K562 (cell line): ENCODE results near the gene SYTL2. TPM values are rescaled to one million over a fixed set of nuclear protein-coding genes. Genes with fewer than 3 reads are reported as not detected.

ENCODE experiments used
- ATAC-seq: fragments of 200-7000 bp; cut with Tn5 transposase; 3 replicates; pipeline ENCODE4 v1.9.1; 2020; ENCODE audit warnings: moderate library complexity
- BruUV-seq: library from RNA; stranded (reverse); fragments of 400-500 nt; replicated peaks from 2 replicates; lab custom pipeline; 2021; lab: Mats Ljungman, UMichigan
- CTCF ChIA-PET: fragments of 300-600 bp; formaldehyde crosslinking; extraction: SDS; loops from one replicate; lab custom pipeline; 2021; ENCODE audit warnings: low intra/inter-chr PET ratio; lab: Yijun Ruan, JAX
- POLR2A ChIA-PET: fragments of 300-600, 350-650 bp; sonication (Branson Sonifier 250); formaldehyde crosslinking; extraction: SDS; loops from one replicate; lab custom pipeline; 2021; ENCODE audit warnings: antibody characterized with exemption, inconsistent platforms; lab: Yijun Ruan, JAX
- DNase-seq, 4 experiments: peaks; one replicate each; pipeline versions ENCODE4 v3.0.0 to v3.0.0-alpha.2; 2011 to 2018; ENCODE audit warnings: low spot score in 3 of 4, mixed read lengths in 3 of 4; ENCODE audit errors: extremely low read depth in 1 of 4
- FAIRE-seq: peaks from 2 replicates; lab custom pipeline; 2011; peaks lifted over from hg19 to GRCh38; lab: Jason Lieb, UNC
- H2AFZ ChIP-seq: 2 replicates; pipeline ENCODE4 v1.6.0; 2011; ENCODE audit warnings: low read depth, low read length, control low read depth, inconsistent platforms
- H3K27ac ChIP-seq: fragments of 200-600 bp; 3 replicates; pipeline ENCODE4 v1.8.0; 2011; ENCODE audit warnings: low read depth, mild to moderate bottlenecking, control low read depth, inconsistent platforms, low read length, moderate library complexity, mixed read lengths; ENCODE audit errors: extremely low read depth
- H3K27me3 ChIP-seq, 2 experiments: fragments of 300-600 bp in 1 of 2; 2 replicates in 1 of 2; 3 replicates in 1 of 2; pipeline versions ENCODE4 v1.6.0 to v1.8.0; 2011; ENCODE audit warnings: inconsistent platforms in 2 of 2, low read length in 2 of 2, mild to moderate bottlenecking in 1 of 2, mixed read lengths in 1 of 2, moderate library complexity in 1 of 2; ENCODE audit not compliant: control insufficient read depth in 2 of 2, insufficient read depth in 2 of 2
- H3K36me3 ChIP-seq: fragments of 300-600 bp; 3 replicates; pipeline ENCODE4 v1.8.0; 2011; ENCODE audit warnings: mild to moderate bottlenecking, low read length, inconsistent platforms; ENCODE audit not compliant: control insufficient read depth, insufficient read depth
- H3K4me1 ChIP-seq, 2 experiments: fragments of 200-600 bp in 1 of 2; replicated peaks in 1 of 2; 2 replicates in 1 of 2; 3 replicates in 1 of 2; pipeline versions ENCODE4 v1.5.1 to v1.8.0; 2011; ENCODE audit warnings: inconsistent platforms in 2 of 2, low read length in 2 of 2, mild to moderate bottlenecking in 1 of 2, mixed read lengths in 1 of 2, moderate library complexity in 1 of 2; ENCODE audit not compliant: control insufficient read depth in 2 of 2, insufficient read depth in 2 of 2
- H3K4me2 ChIP-seq: 2 replicates; pipeline ENCODE4 v1.6.1; 2011; ENCODE audit warnings: low read length, control low read depth, inconsistent platforms, mixed read lengths; ENCODE audit not compliant: insufficient read depth
- H3K4me3 ChIP-seq: fragments of 200-600 bp; sonication (generic), shearing (Covaris generic); 2 replicates; pipeline ENCODE4 v1.5.1; 2016; ENCODE audit warnings: control low read depth, inconsistent platforms
- H3K79me2 ChIP-seq: fragments of 200-600 bp; 3 replicates; pipeline ENCODE4 v1.8.0; 2011; ENCODE audit warnings: low read length, inconsistent platforms; ENCODE audit not compliant: control insufficient read depth, insufficient read depth
- H3K9ac ChIP-seq, 2 experiments: 2 replicates each; pipeline versions ENCODE4 v1.6.0 to v1.6.1; 2011; ENCODE audit warnings: low read depth in 2 of 2, low read length in 2 of 2, control low read depth in 1 of 2, inconsistent platforms in 1 of 2, mild to moderate bottlenecking in 1 of 2, mixed read lengths in 1 of 2; ENCODE audit not compliant: insufficient read depth in 1 of 2
- H3K9me1 ChIP-seq: one replicate; pipeline ENCODE4 v1.6.0; 2011; ENCODE audit warnings: inconsistent platforms, mild to moderate bottlenecking, low read length, moderate library complexity; ENCODE audit not compliant: control insufficient read depth, insufficient read depth
- H3K9me3 ChIP-seq: replicated peaks from 2 replicates; pipeline ENCODE4 v1.5.1; 2011; ENCODE audit warnings: low read depth, low read length, inconsistent platforms; ENCODE audit not compliant: control insufficient read depth, insufficient read depth
- H4K20me1 ChIP-seq: replicated peaks from 2 replicates; pipeline ENCODE4 v1.6.1; 2011; ENCODE audit warnings: low read length, inconsistent platforms, mixed read lengths; ENCODE audit not compliant: control insufficient read depth, insufficient read depth
- CSDE1 ChIP-seq, 2 experiments: fragments of 450-650 bp; IDR thresholded peaks; 2 replicates each; pipeline ENCODE4 v1.6.1; 2016; ENCODE audit warnings: mild to moderate bottlenecking in 1 of 2
- HMG20B ChIP-seq: fragments of 250-450 bp; sonication (Bioruptor Pico); IDR thresholded peaks from 2 replicates; pipeline ENCODE4 v1.5.0; 2021; ENCODE audit warnings: mild to moderate bottlenecking
- PCBP2 ChIP-seq: fragments of 200-400 bp; formaldehyde crosslinking; IDR thresholded peaks from 2 replicates; pipeline ENCODE4 v1.6.1; 2018; ENCODE audit warnings: low read length, low read depth, mild to moderate bottlenecking, moderate library complexity; ENCODE audit not compliant: poor library complexity, severe bottlenecking
- STAT5A ChIP-seq: IDR thresholded peaks from 2 replicates; pipeline ENCODE4 v1.6.1; 2012; ENCODE audit warnings: low read length, inconsistent platforms, borderline replicate concordance
- in situ Hi-C: fragments of 300-500 bp; cut with MboI; formaldehyde crosslinking; loops from 4 replicates; pipeline ENCODE4 v1.15.0; 2018; ENCODE audit warnings: inconsistent platforms, mixed read lengths
- intact Hi-C: fragments of 100-400 bp; cut with micrococcal nuclease; formaldehyde crosslinking; loops from 2 replicates; pipeline ENCODE4 v1.14.2; 2022
- polyA plus RNA-seq, 8 experiments: library from polyadenylated mRNA; depleted of rRNA in 4 of 8; stranded (reverse) in 5 of 8; unstranded in 3 of 8; fragments of >200 nt; fragmentation: Nextera tagmentation in 2 of 8; fragmentation: Illumina TruSeq in 1 of 8; extraction: Ambion mirVana in 2 of 8; extraction: Trizol in 1 of 8; gene quantifications; 2 replicates each; pipeline versions ENCODE4 v1.2.1 to v1.2.3, GENCODE V29; 2011 to 2014; ENCODE audit warnings: inconsistent platforms in 1 of 8, missing spikeins in 1 of 8
- total RNA-seq, 7 experiments: library from RNA; depleted of rRNA in 6 of 7; stranded (reverse); fragments of >200 nt in 6 of 7; fragmentation: Illumina TruSeq in 2 of 7; extraction: Trizol in 2 of 7; gene quantifications; 2 replicates each; pipeline versions ENCODE4 v1.2.1 to v1.2.3, GENCODE V29; 2011 to 2021; ENCODE audit warnings: low replicate concordance in 1 of 7
- TF ChIP-seq, protein P1 (sequence below): fragments of 250-450 bp; sonication (Bioruptor Pico); IDR thresholded peaks from 2 replicates; pipeline ENCODE4 v1.4.0; 2020
- TF ChIP-seq, protein P2 (sequence below), 2 experiments: fragments of 450-650 bp in 1 of 2; sonication (generic) in 1 of 2; formaldehyde crosslinking in 1 of 2; IDR thresholded peaks in 1 of 2; conservative IDR thresholded peaks in 1 of 2; 2 replicates each; pipeline versions ENCODE4 v1.6.1 to v1.8.1; 2016 to 2023; ENCODE audit warnings: mild to moderate bottlenecking in 2 of 2, moderate library complexity in 2 of 2, inconsistent platforms in 1 of 2, missing genetic modification reagents in 1 of 2

Gene SYTL2
- total and polyA plus RNA-seq, 9 of the 15 experiments (the other 6 are each of a cell fraction or from before 2014, with no cell fraction given), result 0.05 to 0.57 (median 0.35) TPM

DNA sequence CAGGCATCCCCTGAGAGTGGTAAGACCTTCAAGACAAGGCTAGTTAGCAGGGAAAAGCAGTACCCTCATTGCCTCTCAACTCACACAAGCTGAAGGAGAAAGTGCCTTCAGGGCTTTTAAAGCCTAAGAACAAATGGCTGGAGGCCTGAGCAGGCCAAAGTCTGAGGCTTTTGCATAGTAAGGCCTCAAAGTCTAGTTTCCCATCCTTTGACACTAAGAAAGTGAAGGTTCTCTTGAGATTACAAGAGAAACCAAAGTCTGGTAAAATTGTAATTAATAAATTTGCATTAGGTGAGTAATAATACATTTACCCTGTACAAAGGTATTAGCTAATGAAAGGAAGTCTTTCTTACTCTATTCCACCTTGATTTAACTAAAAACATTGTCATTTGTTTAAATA lies 78.0 kb downstream of the SYTL2 start:
- ChIA-PET CTCF (no interaction called here), POLR2A (interaction anchor here (0.8 kb wide), 1 partner anchor 13 kb away, joined by 3 read pairs; no protein-coding TSS in a partner anchor)
- no peak overlapping the region for H3K9ac ChIP-seq
- H3K9me1 ChIP-seq, result no peaks in the 10 kb centered on the region
- H3K27ac ChIP-seq, result no peak overlapping the region
- peaks cover 0 to 5% of the 10 kb centered on the region in 2 experiments; a peak in 3 of 5 replicates for H3K27me3 ChIP-seq
- no peak overlapping the region for H2AFZ ChIP-seq
- H3K36me3 ChIP-seq, result no peaks in the 10 kb centered on the region
- no peak for FAIRE-seq
- BruUV-seq, result no TSS peak
- DNase-seq, result no peak
- TF ChIP-seq, protein P1, sequence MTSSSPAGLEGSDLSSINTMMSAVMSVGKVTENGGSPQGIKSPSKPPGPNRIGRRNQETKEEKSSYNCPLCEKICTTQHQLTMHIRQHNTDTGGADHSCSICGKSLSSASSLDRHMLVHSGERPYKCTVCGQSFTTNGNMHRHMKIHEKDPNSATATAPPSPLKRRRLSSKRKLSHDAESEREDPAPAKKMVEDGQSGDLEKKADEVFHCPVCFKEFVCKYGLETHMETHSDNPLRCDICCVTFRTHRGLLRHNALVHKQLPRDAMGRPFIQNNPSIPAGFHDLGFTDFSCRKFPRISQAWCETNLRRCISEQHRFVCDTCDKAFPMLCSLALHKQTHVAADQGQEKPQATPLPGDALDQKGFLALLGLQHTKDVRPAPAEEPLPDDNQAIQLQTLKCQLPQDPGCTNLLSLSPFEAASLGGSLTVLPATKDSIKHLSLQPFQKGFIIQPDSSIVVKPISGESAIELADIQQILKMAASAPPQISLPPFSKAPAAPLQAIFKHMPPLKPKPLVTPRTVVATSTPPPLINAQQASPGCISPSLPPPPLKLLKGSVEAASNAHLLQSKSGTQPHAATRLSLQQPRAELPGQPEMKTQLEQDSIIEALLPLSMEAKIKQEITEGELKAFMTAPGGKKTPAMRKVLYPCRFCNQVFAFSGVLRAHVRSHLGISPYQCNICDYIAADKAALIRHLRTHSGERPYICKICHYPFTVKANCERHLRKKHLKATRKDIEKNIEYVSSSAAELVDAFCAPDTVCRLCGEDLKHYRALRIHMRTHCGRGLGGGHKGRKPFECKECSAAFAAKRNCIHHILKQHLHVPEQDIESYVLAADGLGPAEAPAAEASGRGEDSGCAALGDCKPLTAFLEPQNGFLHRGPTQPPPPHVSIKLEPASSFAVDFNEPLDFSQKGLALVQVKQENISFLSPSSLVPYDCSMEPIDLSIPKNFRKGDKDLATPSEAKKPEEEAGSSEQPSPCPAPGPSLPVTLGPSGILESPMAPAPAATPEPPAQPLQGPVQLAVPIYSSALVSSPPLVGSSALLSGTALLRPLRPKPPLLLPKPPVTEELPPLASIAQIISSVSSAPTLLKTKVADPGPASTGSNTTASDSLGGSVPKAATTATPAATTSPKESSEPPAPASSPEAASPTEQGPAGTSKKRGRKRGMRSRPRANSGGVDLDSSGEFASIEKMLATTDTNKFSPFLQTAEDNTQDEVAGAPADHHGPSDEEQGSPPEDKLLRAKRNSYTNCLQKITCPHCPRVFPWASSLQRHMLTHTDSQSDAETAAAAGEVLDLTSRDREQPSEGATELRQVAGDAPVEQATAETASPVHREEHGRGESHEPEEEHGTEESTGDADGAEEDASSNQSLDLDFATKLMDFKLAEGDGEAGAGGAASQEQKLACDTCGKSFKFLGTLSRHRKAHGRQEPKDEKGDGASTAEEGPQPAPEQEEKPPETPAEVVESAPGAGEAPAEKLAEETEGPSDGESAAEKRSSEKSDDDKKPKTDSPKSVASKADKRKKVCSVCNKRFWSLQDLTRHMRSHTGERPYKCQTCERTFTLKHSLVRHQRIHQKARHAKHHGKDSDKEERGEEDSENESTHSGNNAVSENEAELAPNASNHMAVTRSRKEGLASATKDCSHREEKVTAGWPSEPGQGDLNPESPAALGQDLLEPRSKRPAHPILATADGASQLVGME (CRISPR knock-in tag), result no peak
- TF ChIP-seq HMG20B (CRISPR knock-in tag) (no peak), CSDE1 (IDR thresholded peaks at IDR 0.05) (no peak), PCBP2 (no peak), STAT5A (no peak)
- TF ChIP-seq, protein P2, sequence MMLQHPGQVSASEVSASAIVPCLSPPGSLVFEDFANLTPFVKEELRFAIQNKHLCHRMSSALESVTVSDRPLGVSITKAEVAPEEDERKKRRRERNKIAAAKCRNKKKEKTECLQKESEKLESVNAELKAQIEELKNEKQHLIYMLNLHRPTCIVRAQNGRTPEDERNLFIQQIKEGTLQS (IDR thresholded peaks at IDR 0.05), result no peak
- TF ChIP-seq, protein P2 (CRISPR knock-in tag; conservative IDR thresholded peaks at IDR 0.05), result no peak
- H3K4me3 ChIP-seq, result no peak overlapping the region
- no peak overlapping the region for H3K4me2 ChIP-seq
- H3K79me2 ChIP-seq, result no peaks in the 10 kb centered on the region
- in situ Hi-C loops (no loop called here), intact Hi-C loops (no loop called here)
- H3K9me3 ChIP-seq, result no peaks in the 10 kb centered on the region
- no peaks in the 10 kb centered on the region for H3K4me1 ChIP-seq
- ATAC-seq, result no peak
- H4K20me1 ChIP-seq, result no peaks in the 10 kb centered on the region
